ENCODE data around the gene GLDN.

The GLDN gene

DNA sequence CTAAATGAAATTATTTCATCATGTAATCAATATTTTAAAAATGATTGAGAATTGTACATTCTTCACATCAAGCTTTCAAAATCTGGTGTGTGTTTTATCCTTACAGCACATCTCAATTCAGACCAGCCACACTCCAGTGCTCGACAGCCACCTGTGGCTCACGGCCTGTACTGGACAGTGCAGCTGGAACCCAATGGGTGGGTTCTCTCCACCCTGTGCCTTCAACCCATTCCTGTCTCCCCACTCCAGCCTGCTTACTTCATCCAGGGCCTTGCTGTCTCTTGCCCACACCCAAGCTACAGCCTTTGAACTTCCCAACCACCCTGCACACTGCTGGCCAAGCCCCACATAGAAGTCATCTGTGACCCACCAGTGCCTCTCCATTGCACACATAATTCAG lies 20.6 kb upstream of the GLDN start:
- Histone ChIP-seq H3K36me3 (no peaks in the 10 kb centered on the region), H3K27ac (no peak overlapping the region), H3K4me2 (no peak overlapping the region), H3K9ac (no peak overlapping the region), H3K27me3 (no peaks in the 10 kb centered on the region), H3K4me3 (no peak overlapping the region), H3K9me3 (replicated peaks in 1 of 11) (no peaks in the 10 kb centered on the region), H3K4me1 (peaks cover 0 to 24% (median 11%) of the 10 kb centered on the region in 10 experiments; a peak in 14 of 20 replicates), H4K20me1 (no peaks in the 10 kb centered on the region)
- TF ChIP-seq Cebpa-rat (IDR thresholded peaks at IDR 0.05), result no peak

DNA sequence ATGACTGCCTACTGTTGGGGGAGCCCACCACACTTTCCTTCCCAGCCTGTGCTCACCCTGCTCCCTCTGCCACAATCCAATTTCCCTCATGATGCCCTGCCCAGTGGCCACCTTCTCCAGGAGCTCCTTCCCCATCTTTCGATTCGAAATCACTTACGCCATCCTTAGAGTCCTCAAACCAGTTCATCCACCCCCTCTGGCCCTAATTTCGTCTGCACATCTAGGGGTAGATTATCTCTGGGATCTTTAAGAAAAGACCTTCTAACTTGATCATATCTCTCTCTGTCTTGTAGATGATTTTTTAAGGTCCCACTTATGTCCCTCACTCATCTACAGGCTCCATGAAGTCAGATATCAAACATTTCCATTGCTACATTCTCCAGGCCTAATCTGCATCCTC lies 20.1 kb upstream of the GLDN start:
- Histone ChIP-seq H3K36me3 (no peaks in the 10 kb centered on the region), H3K4me2 (0 out of 22 replicates have a peak overlapping the region, but pooled peaks of 1 of the 11 experiments have one; percentile 58), H4K20me1 (no peaks in the 10 kb centered on the region), H3K27ac (no peak overlapping the region), H3K9me3 (replicated peaks in 1 of 11) (no peaks in the 10 kb centered on the region), H3K4me3 (no peak overlapping the region), H3K4me1 (peaks cover 0 to 24% (median 11%) of the 10 kb centered on the region in 10 experiments; a peak in 14 of 20 replicates), H3K27me3 (no peaks in the 10 kb centered on the region), H3K9ac (no peak overlapping the region)
- no peak for TF ChIP-seq Cebpa-rat (IDR thresholded peaks at IDR 0.05)

DNA sequence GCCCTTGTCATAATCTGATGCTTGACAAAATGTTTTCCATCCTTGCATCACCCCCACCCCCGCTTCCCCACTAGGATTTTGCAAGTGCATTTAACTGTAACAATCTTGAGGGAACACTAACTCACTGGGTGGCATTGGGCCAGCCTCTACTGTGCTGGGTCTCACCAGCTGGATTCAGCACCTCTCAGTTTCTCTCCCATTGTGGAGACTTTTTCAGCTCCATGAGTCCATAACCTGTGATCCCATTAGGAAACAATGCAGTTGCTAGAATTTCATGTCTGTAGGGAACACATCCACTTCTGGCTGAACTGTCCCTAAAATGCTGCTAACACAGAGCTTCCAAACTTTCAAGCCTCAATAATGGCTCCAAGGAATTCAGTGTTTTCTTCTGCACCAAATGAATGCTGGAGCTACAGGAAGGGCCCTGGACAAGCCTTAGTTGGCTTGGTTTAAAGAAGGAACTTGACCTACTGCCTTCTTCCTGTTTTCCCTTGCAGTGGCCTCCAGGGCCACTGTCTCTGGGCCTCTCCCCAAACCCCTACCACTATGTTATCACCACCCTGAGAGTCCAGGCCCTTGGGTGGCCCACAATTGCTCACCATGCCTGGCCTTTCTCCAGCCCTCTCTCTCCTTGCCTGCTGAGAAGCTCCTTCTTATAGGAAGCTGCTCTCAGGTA lies 18.7 kb upstream of the GLDN start:
- Histone ChIP-seq H3K4me1 (peaks cover 0 to 24% (median 11%) of the 10 kb centered on the region in 10 experiments; a peak in 14 of 20 replicates), H3K9me3 (replicated peaks in 1 of 11) (no peaks in the 10 kb centered on the region), H3K27ac (peak overlapping the region in 2 of 11 experiments; percentile 7 to 25; a peak in 3 of 22 replicates), H3K27me3 (no peaks in the 10 kb centered on the region), H4K20me1 (no peaks in the 10 kb centered on the region), H3K4me2 (peak overlapping the region in 8 of 11 experiments; percentile 11 to 72 (median 42); a peak in 16 of 22 replicates), H3K36me3 (no peaks in the 10 kb centered on the region), H3K9ac (no peak overlapping the region), H3K4me3 (no peak overlapping the region)
- TF ChIP-seq Cebpa-rat (IDR thresholded peaks at IDR 0.05), result no peak

DNA sequence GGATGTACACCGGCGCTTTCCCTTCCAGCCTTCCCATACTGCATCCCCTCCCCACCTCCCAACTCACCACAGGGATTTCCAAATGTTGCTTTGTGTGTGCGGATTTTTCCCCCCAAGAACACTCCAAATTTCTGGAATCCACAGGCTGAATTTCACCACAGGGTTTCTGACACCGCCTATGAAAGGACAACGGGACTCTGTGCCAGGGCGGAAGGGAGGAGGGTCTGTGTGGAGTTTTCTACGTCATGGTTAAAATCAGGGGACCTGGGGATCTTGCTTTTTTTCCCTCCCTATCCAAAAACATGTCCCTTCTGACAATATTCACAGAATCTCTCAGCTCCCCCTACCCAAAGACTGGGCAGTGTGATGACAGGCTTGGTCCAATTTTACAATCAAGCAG lies 17.7 kb upstream of the GLDN start:
- H3K9me3 ChIP-seq (replicated peaks in 1 of 11), result peaks cover 0 to 6% (median 0%) of the 10 kb centered on the region in 11 experiments; a peak in 4 of 22 replicates
- no peaks in the 10 kb centered on the region for H4K20me1 ChIP-seq
- no peaks in the 10 kb centered on the region for H3K27me3 ChIP-seq
- H3K4me2 ChIP-seq, result peak overlapping the region in 2 of 11 experiments; percentile 58 to 72; a peak in 3 of 22 replicates
- peaks cover 0 to 23% (median 10%) of the 10 kb centered on the region in 10 experiments; a peak in 14 of 20 replicates for H3K4me1 ChIP-seq
- H3K9ac ChIP-seq, result no peak overlapping the region
- no peak for TF ChIP-seq Cebpa-rat (IDR thresholded peaks at IDR 0.05)
- no peak overlapping the region for H3K4me3 ChIP-seq
- H3K36me3 ChIP-seq, result no peaks in the 10 kb centered on the region
- no peak overlapping the region for H3K27ac ChIP-seq

DNA sequence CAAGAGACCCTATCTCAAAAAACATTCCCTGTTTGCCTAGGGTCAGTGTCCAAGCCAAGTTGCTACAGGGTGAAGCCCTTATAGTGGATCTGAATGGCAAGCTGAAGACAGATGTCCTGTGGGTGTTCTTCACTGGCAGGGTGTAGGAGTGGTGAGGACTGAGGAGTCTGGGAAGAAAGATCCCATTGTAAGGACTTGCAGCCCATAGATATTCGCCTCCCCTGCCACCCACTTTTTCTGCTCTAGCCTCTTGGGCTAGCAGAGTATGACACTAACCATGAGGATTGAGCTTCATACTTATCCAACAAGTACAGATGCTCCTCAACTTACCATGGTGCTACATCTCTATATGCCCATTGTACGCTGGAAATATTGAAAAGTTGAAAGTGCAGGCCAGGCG lies 16.3 kb upstream of the GLDN start:
- Histone ChIP-seq H3K27me3 (no peaks in the 10 kb centered on the region), H4K20me1 (no peaks in the 10 kb centered on the region), H3K9ac (no peak overlapping the region), H3K36me3 (no peaks in the 10 kb centered on the region), H3K9me3 (replicated peaks in 1 of 11) (peaks cover 0 to 8% (median 0%) of the 10 kb centered on the region in 11 experiments; a peak in 4 of 22 replicates), H3K4me3 (no peak overlapping the region), H3K4me2 (no peak overlapping the region), H3K27ac (no peak overlapping the region), H3K4me1 (peaks cover 0 to 25% (median 9%) of the 10 kb centered on the region in 10 experiments; a peak in 14 of 20 replicates)
- TF ChIP-seq Cebpa-rat (IDR thresholded peaks at IDR 0.05), result no peak

DNA sequence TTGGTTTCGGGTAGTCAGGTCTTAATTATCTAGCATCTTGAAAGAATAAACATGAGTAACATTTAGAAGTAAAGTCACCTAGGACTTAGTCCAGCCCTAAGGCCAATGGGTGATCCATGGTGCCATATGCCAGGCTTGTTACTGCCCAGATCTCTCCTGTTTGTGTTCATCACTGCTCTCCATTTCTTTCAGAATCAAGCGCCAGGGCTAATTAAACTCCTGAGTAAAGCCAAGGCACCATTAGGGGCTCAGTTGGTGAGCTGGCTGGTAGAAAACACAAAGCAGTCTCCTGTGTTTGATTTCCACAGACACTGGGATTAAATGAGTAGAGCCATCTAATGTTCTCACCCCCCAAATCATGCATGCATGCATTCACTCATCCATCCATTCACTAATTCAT lies 14.4 kb upstream of the GLDN start:
- Histone ChIP-seq H3K27ac (no peak overlapping the region), H3K27me3 (no peaks in the 10 kb centered on the region), H3K36me3 (no peaks in the 10 kb centered on the region), H3K4me3 (no peak overlapping the region), H3K9ac (no peak overlapping the region), H3K4me2 (no peak overlapping the region), H3K4me1 (peaks cover 0 to 39% (median 21%) of the 10 kb centered on the region in 10 experiments; a peak in 16 of 20 replicates), H4K20me1 (no peaks in the 10 kb centered on the region), H3K9me3 (replicated peaks in 1 of 11) (peaks cover 0 to 8% (median 0%) of the 10 kb centered on the region in 11 experiments; a peak in 4 of 22 replicates)
- no peak for TF ChIP-seq Cebpa-rat (IDR thresholded peaks at IDR 0.05)

DNA sequence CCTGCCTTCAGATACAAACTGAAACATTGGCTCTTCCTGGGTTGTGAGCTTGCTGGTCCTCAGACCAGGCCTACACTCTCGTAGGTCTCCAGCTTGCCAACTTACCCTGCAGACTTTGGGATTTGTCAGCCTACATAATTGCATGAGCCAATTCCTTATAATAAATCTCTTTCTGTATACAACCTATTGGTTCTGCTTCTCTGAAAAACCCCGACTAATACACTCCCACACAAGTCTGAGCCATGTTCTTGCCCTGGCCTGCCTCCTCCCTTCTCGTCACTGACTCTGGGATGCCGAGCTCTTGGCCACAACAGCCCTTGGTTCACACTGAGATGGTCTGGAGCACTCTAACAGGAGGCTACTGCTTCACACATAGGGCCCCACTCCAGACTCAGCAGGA lies 12.5 kb upstream of the GLDN start:
- Histone ChIP-seq H4K20me1 (no peaks in the 10 kb centered on the region), H3K4me2 (no peak overlapping the region), H3K27ac (no peak overlapping the region), H3K4me3 (no peak overlapping the region), H3K9ac (no peak overlapping the region), H3K9me3 (replicated peaks in 1 of 11) (peaks cover 0 to 8% (median 0%) of the 10 kb centered on the region in 11 experiments; a peak in 4 of 22 replicates), H3K36me3 (no peaks in the 10 kb centered on the region), H3K27me3 (no peaks in the 10 kb centered on the region), H3K4me1 (peaks cover 5 to 42% (median 30%) of the 10 kb centered on the region in 10 experiments)
- TF ChIP-seq Cebpa-rat (IDR thresholded peaks at IDR 0.05), result no peak

DNA sequence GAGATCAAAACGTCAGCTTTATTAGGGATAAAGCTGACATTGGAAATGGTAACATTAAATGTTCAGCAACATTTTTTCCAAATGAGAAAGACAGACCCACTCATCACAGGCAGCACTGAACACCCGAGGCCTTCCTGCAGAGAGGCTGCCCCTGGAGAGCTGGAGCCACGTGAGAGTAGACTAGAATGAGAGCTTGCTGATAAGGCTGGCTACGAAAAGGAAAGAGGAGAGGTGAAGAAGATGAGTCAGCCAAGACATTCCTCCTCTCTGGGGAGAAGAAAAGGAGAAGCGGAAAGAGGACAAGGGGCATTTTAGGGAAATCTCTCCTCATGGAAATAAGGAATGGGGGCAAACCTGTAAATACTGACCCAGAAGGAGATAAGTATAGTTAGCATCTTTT lies 10.3 kb upstream of the GLDN start:
- Histone ChIP-seq H3K27me3 (no peaks in the 10 kb centered on the region), H3K4me2 (peak overlapping the region in 5 of 11 experiments; percentile 28 to 63 (median 45); a peak in 10 of 22 replicates), H3K9me3 (replicated peaks in 1 of 11) (peaks cover 0 to 8% (median 0%) of the 10 kb centered on the region in 11 experiments; a peak in 4 of 22 replicates), H3K4me3 (no peak overlapping the region), H3K4me1 (peaks cover 14 to 57% (median 42%) of the 10 kb centered on the region in 10 experiments), H3K9ac (no peak overlapping the region), H4K20me1 (no peaks in the 10 kb centered on the region), H3K27ac (0 out of 22 replicates have a peak overlapping the region, but pooled peaks of 1 of the 11 experiments have one; percentile 12), H3K36me3 (no peaks in the 10 kb centered on the region)
- no peak for TF ChIP-seq Cebpa-rat (IDR thresholded peaks at IDR 0.05)

DNA sequence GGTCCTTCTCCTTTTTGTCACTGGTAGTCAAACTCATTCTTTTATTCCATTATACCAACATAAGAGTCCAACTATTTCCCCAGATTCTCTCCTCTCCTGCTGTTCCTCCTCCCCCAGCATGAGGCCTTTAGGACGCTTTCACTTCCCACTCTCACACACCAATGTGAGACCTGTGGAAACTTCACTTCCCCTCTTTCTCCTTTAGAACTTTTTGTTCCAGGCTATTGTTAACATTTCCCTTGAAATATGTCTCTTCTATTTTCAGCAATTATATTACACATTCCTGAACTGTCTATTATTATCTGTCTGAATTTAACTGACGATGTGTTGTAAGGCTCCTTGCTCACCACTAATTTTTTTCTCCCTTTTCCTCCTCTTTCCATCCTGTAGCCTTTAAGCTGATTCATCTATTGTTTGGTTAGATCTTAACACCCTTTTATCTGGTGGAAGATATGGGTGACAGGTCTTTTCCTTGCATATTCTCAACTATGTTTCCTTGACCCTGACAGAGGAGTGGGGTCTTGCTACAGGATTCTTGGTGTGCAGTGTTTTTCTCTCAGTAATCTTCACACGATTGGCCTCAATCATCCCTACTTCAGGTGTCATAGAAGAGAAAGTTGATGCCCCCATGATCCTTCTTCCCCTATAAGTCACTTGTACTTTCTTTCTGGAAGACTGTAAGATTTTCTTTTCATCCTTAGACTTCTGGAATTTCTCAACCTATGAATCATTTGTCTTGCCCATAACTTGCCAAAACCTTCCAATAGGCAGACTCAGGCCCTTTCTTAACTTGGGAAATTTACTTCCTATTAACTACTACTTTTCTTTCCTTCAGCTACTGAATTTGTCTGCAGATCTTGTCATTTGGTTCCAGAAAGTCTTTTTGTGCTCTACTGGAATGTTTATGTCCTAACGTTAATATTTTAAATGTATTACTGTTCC lies 9.0 kb upstream of the GLDN start:
- Histone ChIP-seq H3K27me3 (no peaks in the 10 kb centered on the region), H4K20me1 (no peaks in the 10 kb centered on the region), H3K9me3 (replicated peaks in 1 of 11) (peaks cover 0 to 8% (median 0%) of the 10 kb centered on the region in 11 experiments; a peak in 4 of 22 replicates), H3K27ac (peak overlapping the region in 5 of 11 experiments; percentile 32 to 60 (median 52); a peak in 9 of 22 replicates), H3K4me3 (no peak overlapping the region), H3K4me1 (peaks cover 14 to 57% (median 42%) of the 10 kb centered on the region in 10 experiments), H3K9ac (peak overlapping the region in 1 of 11 experiments; percentile 1; a peak in 1 of 22 replicates), H3K4me2 (peak overlapping the region in 9 of 11 experiments; percentile 4 to 71 (median 39); a peak in 15 of 22 replicates), H3K36me3 (no peaks in the 10 kb centered on the region)
- no peak for TF ChIP-seq Cebpa-rat (IDR thresholded peaks at IDR 0.05)
